Cerebellar nuclear complex (tissue), 1 donor: ENCODE measurements around the gene STAU1.
A peak's percentile ranks its signal among the peaks of the same experiment; 100 is the strongest.
"Not testable (repeated sequence)": the region's sequence is repeated elsewhere in the genome, so short reads cannot be mapped to it uniquely, and the experiment has no call there.

Source experiments
- DNase-seq, 2 experiments: peaks; one replicate each; lab custom pipeline; 2025; lab: John Stamatoyannopoulos, UW

Gene STAU1, protein sequence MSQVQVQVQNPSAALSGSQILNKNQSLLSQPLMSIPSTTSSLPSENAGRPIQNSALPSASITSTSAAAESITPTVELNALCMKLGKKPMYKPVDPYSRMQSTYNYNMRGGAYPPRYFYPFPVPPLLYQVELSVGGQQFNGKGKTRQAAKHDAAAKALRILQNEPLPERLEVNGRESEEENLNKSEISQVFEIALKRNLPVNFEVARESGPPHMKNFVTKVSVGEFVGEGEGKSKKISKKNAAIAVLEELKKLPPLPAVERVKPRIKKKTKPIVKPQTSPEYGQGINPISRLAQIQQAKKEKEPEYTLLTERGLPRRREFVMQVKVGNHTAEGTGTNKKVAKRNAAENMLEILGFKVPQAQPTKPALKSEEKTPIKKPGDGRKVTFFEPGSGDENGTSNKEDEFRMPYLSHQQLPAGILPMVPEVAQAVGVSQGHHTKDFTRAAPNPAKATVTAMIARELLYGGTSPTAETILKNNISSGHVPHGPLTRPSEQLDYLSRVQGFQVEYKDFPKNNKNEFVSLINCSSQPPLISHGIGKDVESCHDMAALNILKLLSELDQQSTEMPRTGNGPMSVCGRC

DNA sequence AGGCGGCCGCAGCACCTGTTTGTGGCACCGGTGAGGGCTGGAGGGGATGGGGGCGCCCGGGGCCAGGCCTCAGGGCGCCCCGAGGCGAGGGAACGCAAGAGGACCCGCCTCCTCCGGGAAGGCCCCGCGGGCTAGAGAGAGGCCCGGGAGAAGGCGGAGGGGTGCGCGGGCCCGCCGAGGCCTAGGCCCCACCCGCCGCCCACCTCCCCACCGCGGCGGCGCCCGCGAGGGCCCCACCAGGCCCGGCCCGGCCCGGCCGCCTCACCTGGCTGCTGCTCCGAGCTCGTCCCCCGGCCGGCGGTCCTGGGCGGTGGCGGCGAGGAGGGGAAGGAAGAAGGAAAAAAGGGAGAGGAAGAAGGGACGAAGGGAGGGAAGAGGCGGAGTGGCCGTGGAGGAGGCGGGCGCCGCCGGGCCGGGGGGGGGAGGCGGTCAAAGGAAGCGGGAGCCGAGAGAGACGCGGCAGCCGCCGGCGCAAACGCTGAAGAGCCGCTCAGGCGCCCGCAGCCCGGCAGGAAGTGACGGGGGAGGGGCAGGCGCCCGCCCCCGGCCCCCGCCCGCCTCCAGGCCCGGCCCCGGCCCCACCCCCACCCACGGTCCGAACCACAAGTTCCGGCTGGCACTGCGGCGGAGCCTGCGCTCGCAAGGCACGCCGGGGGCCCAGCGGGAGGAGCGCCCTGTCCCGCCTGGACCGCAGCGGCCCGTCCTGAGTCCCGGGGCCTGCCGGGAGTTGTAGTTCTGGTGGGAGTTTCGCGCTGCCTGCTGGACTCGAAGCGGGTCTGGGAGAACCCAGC is at the start of gene STAU1:
STAU1 (minus strand) TSS at position 484 of the 791 bp plus-strand sequence. CDS start 22,133 bp downstream, outside the sequence.
- DNase-seq: peak; percentile 61 to 77

- no peak for DNase-seq
Observed at GRCh38 chr20:49237531-49237930, 49.4 kb upstream of the STAU1 start.

- no peak for DNase-seq
Observed at GRCh38 chr20:49236301-49236700, 48.2 kb upstream of the STAU1 start.

DNA sequence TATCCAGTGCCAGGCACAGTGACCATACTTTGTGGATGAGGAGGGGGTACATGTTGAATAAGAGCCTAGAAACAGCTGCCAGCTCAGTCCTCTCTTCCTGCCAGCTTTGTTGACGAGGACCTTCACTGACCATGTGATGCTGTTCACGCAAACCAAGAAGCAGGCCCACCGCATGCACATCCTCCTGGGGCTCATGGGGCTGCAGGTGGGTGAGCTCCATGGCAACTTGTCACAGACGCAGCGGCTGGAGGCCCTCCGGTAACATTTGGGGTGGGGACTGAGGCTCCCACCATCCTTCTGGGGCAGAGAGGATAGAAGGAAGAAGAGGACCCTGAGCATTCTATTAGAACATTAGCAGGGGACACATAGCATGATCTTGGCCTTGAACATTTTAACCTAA is 46.7 kb upstream of the STAU1 start:
- DNase-seq: no peak

DNA sequence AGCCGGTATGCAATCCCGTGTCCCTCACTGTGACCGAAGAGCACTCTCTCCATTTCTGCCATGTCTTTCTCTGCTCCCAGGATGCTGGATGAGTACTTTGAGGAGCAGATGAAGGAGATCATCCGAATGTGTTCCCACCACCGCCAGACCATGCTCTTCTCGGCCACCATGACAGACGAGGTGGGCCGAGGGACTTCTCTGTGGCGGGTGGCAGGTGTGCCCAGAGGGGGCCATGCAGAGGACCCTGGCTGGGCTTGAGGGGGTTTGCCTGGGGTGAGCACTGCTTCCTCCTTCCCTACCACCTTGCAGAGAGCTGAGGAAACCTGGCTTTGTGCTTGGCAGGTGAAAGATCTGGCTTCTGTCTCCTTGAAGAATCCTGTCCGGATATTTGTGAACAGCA is 45.1 kb upstream of the STAU1 start:
- DNase-seq: no peak

DNA sequence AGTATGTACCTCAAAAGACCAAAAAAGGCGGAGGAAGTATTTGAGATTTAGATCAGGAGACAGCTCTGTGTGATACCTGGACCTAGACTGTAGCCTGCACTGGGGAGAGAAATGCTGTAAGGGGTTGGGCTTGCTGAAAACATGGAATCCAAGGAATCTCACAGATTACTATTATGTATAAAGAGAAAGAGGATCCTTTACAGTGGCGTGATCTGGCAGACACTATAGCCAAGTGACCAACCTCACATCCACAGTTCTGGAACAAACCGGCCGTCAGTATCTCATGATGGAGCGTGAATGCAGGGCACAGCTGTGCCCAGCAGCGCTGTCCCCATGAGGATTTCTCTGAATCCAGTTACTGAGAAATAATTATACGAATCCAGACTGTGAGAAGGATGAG is 43.3 kb upstream of the STAU1 start:
- DNase-seq: no peak

- no peak for DNase-seq
Observed at GRCh38 chr20:49230561-49231133, 42.5 kb upstream of the STAU1 start.

DNA sequence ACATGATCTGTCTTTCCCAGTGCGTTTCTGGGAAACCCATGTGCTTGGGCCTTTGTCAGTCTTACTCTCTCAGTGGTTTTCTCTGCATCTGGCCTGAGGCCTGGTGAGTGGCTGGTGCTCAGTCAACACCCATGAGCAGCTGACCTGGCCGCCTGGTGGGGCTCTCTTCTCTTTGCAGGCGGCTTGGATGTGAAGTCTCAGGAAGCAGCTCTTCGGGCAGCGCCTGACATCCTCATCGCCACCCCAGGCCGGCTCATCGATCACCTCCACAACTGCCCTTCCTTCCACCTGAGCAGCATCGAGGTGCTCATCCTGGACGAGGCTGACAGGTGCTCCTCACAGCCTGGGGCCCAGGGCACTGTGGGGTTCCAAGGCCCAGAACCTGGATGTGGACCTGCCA is 41.9 kb upstream of the STAU1 start:
- no peak for DNase-seq

GRCh38 chr20:49229381-49229780 is 41.2 kb upstream of the STAU1 start:
- no peak for DNase-seq

- DNase-seq: no peak
Observed at GRCh38 chr20:49228676-49229075, 40.5 kb upstream of the STAU1 start.

GRCh38 chr20:49225896-49226295 is 37.8 kb upstream of the STAU1 start:
- no peak for DNase-seq

- no peak for DNase-seq
Observed at GRCh38 chr20:49219924-49220831, 32.0 kb upstream of the STAU1 start.

GRCh38 chr20:49219091-49219923 is 31.2 kb upstream of the STAU1 start, which contains the start of gene DDX27:
TSS of gene DDX27 (plus strand) at chr20:49219416. CDS start at chr20:49219449, 33 bp downstream.
- peak; percentile 78 to 93 for DNase-seq

GRCh38 chr20:49218739-49219090 is 30.6 kb upstream of the STAU1 start:
- not testable (repeated sequence) for DNase-seq

DNA sequence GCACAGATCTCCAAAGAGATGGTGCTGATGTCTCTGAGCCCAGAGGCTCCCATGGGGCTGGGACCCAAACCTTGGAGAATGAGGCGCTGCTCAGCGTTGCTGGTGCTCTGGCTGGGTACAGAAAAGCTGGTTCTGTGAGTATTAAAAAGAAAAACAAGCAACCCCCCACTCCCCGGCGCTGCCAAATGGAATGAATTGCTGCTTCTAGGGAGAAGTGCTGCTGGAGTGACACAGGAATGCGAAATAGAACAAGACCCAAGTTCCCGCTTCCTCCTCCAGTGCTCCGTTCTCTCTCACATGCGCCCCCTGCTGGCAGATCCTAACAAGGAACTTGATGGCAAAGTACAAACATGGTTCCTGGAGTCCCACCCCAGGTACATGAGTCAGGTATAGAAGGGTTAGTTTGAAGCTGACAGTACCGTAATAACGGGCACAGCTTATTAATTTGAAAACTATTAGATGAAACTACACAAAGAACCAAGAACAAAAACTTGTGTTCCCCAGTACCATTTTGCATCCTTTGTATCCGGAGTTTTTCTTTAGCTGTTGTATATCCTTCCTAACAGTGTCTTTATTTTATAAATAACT is 29.0 kb upstream of the STAU1 start:
- peak in 1 of 2 experiments; percentile 65 for DNase-seq

DNA sequence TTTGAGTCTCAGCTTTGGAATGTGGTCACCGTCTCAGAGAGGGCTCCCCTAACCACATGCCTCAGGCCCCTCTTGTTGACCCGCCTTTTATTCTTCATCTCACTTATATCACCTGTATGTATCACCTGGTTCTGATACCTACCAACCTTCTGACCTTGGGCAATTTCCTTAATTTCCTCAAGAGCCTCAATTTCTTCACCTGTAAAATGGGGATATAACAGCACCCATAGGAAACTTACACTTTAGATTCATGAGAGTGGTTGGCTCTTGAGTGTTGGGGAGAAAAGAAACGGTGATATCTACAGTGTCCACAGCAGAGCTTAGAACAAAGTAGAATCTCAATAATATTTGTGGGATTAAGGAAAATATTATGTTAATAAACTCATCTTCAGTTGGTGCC is 27.1 kb upstream of the STAU1 start:
- no peak for DNase-seq

- no peak for DNase-seq
Observed at GRCh38 chr20:49214571-49214970, 26.4 kb upstream of the STAU1 start.

- no peak for DNase-seq
Observed at GRCh38 chr20:49210757-49211110, 22.6 kb upstream of the STAU1 start.

DNA sequence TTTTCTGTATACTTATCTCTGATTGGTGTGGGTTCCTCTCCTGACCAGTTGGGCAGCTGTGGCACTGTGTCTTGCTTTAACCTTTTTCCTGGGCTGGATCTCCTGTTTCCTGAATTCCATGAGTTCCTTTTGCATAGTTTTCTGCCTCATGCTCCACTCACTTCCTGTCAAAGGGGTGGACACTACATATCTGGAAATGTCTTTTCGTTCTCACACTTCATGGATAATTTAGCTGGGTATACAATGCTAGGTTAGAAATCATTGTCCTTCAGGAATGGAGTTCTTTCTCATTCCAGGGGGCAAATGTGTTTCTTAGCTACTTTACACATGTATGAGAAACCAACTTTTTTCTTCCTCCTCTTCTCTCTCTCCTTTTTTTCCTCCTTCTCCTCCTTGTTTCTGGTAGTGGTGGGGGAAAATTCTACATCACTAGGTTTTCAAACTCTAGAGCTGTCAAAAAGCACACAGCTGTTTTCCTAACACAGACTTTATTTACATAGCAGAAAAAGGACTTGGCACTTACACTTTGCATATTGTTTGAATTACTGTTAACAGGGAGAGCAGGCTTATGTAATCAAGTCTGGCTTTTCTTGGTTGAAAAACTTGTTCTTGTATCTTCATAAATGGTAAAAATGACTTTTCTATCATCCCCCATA is 22.1 kb upstream of the STAU1 start:
- DNase-seq: no peak

DNA sequence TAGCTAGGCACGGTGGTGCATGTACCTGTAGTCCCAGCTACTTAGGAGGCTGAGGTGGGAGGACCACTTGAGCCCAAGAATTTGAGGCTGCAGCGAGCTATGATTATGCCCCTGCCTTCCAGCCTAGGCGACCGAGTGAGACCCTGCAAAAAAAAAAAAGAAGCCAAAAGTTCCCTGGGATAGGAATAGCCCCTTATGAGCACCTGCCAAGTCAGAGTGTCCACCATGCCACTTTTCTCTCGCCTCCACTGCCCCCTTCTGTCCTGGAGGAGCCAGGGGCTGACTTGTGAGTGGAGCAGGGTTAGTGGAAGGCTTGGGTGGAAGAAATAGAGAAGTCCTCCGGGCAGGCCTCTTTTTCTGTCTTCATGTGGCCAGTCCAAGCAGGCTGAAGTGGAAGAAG is 18.9 kb upstream of the STAU1 start:
- DNase-seq: no peak
